GM21619 (cell line): Measurements from ENCODE around the gene RGS9.
"Not testable (repeated sequence)": the region's sequence is repeated elsewhere in the genome, so short reads cannot be mapped to it uniquely, and the experiment has no call there.

Experiments used
- ATAC-seq: cut with Tn5 transposase; IDR thresholded peaks from one replicate; pipeline ENCODE4 v1.9.1; 2021; ENCODE audit not compliant: unreplicated experiment

The RGS9 gene

DNA sequence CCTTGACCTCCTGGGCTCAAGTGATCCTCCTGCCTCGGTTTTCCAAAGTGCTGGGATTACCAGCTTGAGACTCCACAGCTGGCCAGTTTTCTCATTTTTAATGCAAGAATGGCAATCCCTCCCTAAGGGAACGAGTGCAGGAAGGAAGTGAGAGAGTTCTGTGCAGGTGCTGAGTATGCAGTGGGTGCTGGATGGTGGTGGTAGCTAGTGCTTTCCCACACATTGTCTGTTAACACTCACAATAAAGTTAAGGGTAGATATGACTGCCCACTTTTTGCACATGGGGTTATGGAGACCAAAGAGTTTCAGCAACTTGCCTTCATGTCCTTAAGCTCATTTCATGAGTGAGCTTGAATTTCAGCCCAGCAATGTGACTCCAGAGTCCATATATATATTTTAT is 18.5 kb downstream of the RGS9 start:
- ATAC-seq, result peak; percentile 28

DNA sequence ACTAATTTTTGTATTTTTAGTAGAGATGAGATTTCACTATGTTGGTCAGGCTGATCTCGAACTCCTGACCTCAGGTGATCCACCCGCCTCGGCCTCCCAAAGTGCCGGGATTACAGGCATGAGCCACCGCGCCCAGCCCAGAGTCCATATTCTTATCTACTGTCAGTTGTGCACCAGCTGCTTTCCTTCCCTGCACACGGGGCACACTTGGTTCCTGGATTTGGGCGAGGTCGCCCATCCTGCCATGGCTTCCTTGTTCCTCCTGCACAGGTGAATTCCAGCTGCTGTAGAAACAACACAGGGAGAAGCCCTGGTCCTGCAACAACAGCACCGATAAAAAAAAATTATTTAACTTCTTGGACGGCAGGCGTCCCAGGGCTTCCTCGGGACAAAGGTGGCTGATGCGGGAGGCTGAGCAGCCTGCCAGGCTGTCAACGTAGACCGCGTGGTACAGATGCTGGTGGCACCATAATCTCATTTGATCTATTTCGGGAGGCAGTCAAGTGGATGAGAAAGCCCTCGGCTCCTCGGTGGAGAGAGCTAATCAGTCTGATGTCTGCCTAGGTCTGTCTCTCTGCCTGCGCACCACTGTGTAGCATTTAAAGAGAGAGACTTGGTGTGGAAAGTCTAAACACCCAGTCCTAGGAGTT is 19.1 kb downstream of the RGS9 start:
- no peak for ATAC-seq

DNA sequence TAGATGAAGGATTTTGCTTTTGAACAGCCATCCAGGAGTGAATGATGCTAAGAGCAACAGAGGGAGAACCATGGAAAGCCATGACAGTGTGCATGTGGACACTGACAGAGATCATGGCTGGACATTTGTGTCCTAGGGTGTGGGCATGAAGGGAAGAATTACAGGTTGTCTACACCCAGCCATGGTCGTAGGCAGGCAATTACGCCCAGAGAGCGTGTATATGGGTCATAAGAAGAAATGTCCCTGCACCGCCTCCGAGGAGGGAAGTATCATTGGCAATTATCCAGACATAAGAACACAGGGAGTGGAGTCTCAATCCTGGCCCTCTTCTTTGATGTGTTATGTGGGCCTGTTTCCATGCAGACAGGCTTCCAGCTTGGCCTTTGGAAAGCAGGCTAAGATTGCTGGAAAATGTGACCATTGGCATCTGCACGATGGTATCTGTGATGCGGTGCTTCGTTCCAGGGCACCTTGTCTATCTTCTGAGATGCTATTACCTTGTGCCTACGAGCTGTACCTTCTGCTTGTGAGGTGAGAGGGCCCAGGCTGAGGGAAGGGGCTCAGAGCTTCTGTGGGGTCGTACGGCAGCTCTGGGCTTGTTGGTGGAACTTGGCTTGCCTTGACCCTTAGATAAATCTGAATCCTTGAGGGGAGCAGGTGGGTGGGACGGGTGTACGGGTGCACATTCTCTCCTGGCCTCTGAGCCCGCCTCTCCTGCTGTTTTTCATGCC is 19.8 kb downstream of the RGS9 start:
- no peak for ATAC-seq

DNA sequence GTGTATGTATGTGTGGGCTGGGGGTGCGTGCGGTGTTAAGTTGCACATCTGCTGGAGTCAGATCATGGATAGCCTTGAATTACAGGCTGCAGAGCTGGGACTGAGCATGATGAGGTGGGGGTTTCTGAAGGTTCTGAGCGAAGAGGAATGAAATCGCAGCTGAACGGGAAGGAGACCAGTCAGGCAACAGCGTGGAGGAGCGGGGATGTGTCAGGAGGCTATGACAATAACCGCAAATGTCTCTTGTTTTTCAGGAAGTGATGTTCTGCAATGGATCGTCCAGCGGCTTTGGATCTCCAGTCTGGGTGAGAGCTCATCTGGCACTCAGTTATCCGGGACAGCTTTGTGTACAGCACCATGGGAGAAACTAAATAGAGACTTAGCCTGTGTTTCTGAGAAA is 20.9 kb downstream of the RGS9 start:
- no peak for ATAC-seq

DNA sequence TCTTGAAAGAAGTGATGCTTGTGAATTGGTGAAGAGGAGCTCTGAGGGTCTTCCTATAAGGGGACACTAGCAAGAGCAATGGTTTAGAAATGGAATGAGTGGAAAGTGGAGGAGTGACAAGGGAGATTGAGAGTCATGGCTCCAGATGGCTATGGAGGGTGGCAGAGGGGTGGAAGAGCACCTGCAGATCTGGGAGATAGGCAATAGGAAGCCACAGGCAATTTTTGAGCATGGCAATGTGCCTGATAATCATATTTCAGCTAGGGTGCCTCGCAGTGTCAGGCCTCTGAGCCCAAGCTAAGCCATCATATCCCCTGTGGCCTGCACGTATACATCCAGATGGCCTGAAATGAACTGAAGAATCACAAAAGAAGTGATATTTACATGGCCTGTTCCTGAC is 21.5 kb downstream of the RGS9 start:
- no peak for ATAC-seq

DNA sequence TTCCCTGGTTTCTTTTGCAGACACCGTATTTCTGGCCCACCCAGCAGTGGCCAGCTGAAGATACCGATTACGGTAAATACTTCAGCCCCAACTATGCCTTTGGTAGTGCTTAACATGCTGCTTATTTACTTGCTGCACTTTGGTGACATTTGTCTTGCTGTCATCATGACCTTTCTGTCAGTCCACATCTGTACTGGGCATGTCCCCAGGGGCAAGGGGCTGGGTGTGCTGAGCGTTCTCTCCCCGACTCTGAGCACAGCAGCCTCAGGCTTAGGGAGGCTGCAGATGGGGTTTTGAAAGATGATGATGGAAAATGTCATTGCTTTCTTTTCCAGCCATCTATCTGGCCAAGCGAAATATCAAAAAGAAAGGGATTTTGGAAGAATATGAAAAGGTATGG is 23.3 kb downstream of the RGS9 start:
- ATAC-seq, result no peak

DNA sequence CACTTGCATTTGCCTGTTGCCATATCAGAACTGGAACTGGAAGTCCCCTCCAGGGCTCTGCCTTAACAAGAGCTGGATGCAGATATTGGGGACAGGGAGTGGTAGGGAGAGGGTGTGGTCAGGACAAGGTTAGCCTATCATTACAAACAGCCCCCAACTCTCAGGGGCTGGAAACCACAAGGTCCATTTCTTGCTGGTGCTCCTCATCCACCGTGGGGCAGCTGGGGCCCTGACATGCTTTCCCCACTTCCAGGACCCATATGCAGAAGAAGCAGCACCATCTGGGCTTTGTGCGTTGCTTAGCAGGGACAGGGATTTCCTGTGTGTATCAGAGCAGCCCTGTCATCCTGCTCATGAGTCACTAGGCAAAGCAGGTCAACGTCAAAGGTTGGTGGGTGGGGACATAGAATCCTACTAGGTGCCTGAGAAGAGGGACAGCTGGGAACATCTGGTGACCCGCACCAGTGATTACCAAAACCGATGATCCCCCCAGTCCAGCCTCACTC is 26.9 kb downstream of the RGS9 start:
- peak; percentile 99 for ATAC-seq

DNA sequence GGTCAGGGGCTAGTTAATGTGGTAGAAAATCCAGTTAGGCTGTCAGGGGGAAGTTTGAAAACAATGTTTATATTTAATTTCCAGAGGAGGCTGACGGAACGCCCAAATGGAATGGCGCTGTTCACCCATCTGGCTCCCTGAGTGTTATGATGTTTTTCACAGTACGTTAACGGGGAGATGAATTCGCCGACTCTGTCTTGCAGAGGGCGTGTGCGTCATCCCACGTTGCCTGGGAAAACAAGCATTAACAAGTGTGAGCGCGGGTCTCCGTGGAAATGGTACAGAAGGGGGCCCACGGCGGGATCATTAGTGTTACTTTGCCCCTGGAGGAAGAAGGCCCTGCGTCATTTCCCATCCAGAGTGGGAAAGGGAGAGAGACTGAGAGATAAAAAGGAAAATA is 29.6 kb downstream of the RGS9 start:
- no peak for ATAC-seq

DNA sequence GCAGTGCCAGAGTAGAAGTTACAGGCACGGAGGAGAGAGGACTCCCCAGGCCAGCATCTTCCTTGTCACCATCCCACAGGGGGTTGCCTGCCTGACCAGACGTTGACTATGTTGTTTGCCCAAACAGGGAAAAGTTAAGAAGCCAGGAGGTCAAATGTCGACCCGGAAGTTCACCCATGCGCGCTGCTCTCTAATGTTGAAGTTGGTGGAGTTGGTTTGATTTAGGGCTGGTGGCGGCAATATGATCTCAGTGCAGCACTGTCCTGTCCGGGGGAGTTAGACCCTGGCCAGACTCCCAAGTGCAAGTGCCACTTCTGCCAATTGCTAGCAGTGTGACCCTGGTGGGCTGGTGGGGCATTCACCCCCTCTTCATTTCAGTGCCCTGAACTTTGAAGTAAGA is 30.4 kb downstream of the RGS9 start:
- no peak for ATAC-seq

DNA sequence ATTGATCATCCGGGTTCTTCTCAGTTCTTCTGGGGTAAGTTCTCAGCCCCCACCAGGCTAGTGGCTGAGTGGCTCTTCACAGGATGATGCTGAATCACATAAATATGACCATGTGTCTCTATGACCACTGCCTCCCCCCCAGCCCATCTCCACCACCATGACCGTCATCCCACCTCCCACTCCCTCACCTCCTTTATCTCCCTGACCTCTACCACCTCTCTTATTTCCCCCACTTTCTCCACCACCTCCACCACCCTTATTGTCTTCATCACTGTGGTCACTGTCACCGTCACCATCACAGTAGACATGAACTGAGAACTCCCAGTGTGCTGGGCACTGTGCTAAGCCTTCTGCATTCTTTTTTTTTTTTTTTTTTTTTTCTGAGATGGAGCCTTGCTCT is 32.5 kb downstream of the RGS9 start:
- no peak for ATAC-seq

DNA sequence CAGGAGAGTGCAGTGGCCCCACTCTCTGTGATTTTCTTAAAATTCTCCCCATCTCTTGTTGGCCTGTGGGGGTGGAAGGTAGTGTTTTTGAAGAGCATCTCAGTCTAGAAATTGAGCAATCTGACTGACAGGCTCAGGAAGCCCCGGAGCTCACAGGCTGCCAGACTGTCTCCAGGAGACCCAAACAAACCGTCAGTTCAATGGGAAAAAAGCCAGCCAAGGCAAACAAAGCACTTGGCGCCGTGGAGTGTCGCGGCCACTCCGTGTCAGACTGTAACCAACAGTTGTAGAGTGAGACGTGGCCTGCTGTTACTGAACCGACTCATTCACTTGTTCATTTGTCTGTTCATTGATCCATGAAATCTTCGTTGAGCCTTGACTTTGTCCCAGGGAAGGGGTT is 33.7 kb downstream of the RGS9 start:
- no peak for ATAC-seq

DNA sequence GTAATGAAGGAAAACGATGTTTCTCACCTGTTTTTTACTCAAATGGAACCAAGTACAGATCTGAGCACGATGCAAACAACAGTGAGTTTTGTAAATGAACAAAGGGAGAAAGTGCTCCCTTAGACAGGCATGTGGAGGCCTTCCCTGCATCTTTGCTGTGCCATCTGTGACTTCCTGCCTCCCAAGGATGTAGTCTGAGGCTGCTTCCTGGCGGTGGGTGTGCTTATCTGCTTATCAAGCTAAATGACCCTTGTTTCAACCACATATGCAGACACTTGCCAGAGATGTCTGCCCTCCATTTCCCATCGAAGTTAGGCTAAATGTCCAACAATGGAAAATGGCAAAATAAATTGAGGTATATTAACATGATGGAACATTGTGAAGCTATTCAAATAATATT is 34.6 kb downstream of the RGS9 start:
- ATAC-seq, result no peak

DNA sequence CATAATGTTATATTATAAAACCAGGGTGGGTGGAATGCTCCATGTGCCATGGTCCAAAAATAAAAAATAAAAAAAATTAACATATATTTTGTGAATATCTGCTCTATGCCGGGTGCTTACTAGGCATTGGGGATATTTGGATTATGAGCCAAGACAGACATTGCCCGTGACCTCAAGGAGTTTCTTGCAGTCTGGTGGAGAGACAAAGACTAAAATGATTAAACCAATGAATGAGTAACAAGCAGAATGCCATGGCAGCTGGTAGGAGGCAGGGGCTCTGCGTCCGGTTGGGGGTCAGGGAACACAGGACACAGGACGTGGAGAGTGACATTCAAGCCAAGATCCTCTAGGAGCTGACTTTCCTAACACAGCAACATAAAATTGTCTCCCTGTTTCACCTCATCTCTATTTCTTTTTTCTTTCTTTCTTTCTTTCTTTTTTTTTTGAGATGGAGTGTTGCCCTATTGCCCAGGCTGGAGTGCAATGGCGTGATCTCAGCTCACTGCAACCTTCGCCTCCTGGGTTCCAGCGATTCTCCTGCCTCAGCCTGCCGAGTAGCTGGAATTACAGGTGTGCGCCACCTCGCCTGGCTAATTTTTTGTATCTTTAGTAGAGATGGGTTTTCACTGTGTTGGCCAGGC is 35.4 kb downstream of the RGS9 start:
- ATAC-seq, result no peak

DNA sequence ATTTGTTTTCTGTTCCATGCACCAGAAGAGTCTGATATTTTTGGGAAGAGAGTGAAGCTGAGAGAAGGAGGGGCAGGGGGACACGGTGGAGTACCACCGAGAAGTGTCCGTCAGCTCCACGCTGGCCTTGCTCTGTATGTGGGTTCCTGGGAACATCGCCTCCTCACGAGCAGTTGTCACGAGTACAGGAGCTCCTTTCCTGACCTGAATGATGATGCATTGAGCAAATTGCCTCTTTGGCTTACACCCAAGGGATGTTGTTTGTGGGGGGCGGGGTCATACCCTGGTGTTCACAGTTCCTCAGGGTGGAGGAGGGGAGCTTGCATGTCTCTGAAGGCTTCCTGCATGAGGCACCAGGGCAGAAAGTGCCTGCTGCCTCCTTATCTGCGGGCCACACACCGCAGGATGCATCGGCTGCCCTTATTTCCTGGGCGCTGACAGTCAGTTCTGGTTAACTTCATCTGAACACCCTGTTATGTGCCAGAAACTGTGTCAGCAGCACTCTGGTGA is 36.2 kb downstream of the RGS9 start:
- ATAC-seq, result no peak

DNA sequence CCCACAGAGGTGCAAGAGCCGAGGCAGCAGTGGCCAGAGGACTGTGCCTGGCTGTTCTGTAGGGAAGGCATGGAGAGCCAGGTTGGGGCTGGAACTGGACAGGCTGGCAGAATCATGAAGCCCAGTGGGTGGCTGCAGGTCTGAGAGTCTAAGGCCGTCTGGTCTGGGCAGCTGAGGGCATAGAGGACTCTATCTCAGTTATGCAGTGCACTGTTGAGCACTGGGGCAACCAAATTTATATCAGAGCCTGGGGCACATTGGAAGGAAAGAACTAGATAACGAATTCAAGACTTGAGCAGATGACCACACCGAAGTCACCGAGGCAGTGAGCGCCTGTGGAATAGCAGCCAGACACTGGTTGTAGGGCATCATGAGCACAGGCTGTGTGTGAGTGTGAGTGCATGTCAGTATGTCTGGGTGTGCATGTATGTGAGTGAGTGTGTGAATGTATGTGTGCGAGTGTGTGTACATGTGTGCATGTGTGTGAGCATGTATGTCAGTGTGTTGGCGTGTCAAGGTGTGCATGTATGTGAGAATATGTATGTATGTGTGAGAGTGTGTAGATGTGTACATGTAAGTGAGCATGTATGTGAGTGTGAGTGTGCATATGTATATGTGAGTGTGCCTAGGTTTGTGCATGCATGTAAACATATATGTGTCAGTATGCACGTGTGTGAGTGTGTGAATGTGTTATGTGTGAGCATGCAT is 37.0 kb downstream of the RGS9 start:
- no peak for ATAC-seq

DNA sequence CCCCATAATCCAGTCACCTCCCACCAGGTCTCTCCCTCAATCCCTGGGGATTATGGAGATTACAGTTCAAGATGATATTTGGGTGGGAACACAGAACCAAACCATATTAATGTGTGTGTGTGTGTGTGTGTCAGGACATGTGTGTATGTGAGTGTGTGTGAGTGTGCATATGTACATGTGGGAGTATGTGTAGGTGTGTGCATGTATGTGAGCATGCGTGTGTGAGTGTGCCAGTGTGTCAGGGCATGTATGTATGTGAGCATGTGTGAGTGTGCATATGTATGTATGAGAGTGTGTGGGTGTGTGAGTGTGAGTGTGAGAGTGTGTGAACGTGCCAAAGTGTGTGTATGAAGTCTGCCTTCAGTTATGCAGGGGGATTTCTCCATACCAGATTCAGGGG is 37.8 kb downstream of the RGS9 start:
- no peak for ATAC-seq

DNA sequence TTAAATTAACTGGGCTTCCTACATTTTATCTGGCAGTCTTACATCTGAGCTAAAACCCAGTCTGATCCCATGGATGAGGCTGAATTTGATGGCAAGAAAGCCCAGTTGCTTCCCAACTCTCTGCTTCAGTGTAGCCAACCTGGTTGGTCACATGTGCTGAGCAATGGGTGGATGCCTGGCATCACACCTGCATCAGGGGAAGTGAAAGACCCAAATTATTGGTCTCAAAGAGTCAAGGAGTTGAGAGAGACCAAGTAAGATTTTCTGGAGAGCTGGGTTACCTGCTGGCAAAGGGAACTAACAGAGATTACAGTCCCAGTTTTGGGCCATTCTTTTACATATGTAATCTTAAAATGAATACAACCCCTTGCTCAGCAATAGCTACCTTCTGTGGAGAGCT is 38.8 kb downstream of the RGS9 start:
- ATAC-seq, result no peak

DNA sequence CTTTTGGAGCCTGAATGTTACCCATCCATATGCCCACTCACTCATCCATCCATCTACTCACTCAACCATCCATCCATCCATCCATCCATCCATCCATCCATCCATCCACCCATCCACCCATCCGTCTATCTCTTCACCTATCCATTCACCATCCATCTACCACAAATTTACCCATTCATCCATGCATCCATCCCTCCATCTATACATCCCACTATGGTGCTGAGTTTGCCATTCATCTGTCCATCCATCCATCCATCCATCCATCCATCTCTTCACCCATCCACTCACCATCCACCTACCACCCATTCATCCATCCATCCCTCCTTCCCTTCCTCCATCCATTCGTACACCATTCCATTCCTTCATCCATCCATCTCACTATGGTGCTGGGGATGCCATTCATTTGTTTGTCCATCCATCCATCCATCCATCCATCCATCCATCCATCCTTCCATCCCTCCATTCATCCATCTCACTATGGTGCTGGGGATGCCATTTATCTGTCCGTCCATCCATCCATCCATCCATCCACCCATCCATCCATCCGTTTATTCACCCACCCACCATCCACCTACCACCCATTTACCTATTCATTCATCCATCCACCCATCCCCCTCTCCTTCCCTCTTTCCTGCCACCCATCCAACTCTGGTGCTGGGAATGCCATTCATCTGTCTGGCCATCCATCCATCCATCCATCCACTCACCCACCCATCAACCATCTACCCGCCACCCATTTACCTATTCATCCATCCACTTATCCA is 39.7 kb downstream of the RGS9 start:
- no peak for ATAC-seq

DNA sequence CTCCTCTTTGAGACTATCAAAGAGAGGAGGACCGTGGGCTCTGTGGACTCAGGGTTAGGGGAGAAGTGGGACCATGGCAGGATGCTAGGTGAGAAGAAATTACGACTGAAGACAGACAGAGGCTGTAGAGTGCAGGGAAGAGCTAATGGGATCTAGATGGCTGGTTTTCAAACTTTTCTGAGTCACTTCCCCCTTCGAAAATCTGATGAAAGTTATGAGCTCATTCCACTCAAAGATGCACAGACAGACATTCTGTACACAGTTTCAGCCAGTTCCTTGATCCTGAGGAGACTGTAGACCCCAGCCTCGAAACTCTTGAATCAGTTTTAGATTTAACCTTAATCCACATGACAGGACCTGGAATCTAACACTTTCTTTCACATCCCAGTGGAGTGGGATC is 40.7 kb downstream of the RGS9 start:
- ATAC-seq, result no peak

DNA sequence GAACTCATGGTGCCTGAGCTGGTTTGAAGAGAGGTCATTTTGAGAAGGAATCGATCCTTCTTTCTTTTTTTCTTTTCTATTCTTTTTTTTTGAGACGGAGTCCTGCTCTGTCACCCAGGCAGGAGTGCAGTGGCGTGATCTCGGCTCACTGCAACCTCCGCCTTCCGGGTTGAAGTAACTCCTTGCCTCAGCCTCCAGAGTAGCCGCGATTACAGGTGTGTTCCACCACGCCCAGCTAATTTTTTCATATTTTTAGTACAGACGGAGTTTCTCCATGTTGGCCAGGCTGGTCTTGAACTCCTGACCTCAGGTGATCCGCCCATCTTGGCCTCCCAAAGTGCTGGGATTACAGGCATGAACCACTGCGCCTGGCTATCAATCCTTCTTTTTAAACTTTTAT is 43.1 kb downstream of the RGS9 start:
- ATAC-seq, result not testable (repeated sequence)

DNA sequence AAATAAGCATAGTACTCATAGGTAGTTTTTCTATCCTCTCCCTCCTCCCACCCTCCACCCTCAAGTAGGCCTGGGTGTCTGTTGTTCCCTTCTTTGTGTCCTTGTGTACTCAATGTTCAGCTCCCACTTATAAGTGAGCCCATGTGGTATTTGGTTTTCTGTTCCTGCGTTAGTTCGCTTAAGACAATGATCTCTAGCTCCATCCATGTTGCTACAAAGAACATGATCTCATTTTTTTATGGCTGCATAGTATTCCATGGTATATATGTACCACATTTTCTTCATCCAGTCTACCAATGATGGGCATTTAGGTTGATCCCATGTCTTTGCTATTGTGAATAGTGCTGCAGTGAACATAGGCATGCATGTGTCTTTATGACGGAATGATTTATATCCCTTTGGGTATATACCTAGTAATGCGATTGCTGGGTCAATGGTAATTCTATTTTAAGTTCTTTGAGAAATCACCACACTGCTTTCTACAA is 43.6 kb downstream of the RGS9 start:
- not testable (repeated sequence) for ATAC-seq
